Stimulated activated CD4-positive, alpha-beta T cell treated with anti-CD3 and anti-CD28 coated beads, Interleukin-15, amount 100 ng/mL, for 24 hours (primary cell): ENCODE results near the gene NADSYN1.
A peak's percentile ranks its signal among the peaks of the same experiment; 100 is the strongest.

Experiments
- DNase-seq: peaks from one replicate; pipeline ENCODE4 v3.0.0-alpha.2; 2020

NADSYN1 gene

DNA sequence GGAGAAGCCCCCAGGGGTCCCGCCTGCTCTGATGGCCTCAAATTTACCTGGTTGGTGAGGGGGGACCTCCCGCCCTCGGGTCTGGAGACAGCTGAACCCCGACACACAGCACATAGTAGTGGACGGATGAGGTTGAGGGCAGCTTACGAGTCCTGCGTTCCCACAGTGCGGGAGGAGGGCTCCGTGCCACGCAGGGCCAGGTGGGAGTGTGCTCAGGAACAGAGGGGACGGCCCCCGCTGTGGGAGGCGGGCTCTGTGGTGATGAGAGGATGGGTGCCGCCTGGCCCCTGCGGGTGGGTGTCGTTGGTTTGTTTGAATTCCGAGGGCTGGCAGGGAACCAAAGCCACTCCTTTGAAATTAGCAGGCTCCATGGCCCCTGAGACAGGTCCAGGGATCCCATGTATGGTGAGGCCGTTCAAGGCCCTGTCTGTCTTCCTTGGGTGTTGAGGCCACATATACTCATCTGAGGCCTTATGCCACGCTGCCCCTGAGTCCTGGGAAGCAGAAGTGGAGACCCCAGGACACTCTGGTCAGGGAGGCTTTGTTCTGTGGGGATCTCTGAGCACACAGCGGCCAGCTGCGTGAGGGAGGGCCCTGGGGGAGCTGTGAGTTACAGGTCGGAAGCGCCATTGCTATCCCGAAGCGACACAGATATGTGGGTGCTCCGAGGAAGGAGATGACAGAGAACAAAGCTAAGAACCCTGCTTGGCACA is 21.9 kb downstream of the NADSYN1 start:
- no peak for DNase-seq

GRCh38 chr11:71476031-71476430 is 23.0 kb downstream of the NADSYN1 start:
- no peak for DNase-seq

DNA sequence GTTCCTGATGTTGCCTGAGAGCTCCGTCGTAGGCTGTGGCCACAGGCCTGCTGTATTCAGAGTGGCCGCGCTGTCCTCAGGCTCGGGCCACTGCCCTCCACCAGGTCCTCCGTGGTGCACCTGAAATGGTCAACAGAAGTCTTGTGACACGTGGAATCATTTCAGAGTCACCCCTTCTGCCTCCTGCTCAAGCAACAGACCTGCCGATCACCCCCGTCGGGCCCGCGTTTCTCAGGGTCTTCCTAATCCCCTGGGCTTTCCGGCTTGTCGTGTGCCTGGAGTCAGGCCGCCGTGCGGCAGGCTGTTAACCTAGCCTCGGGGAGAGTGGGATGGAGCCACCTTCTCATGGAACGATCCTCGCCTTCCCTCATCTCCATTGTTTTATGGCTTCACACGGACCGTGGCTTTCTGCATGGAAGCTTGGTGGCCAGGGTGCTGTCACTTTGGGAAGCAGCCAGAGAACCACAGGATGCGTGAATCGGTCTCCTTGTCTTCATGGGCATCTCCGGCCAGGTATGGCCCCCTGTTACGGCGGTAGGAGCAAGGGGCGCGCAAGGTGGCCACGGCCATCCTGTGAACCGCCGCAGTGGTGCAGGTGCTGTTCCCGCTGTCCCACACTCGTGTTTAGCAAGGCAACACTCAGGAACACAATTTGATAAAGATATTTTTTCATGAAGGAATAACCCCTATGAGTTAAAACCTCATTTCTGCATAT is 24.1 kb downstream of the NADSYN1 start:
- no peak for DNase-seq

- DNase-seq: no peak
These were observed 24.9 kb downstream of the NADSYN1 start for GRCh38 chr11:71477641-71478527.

- no peak for DNase-seq
These were observed 25.5 kb downstream of the NADSYN1 start for GRCh38 chr11:71478528-71478840.

- DNase-seq: no peak
These were observed 28.3 kb downstream of the NADSYN1 start for GRCh38 chr11:71481101-71481960.

GRCh38 chr11:71482216-71482615 is 29.2 kb downstream of the NADSYN1 start:
- no peak for DNase-seq

DNA sequence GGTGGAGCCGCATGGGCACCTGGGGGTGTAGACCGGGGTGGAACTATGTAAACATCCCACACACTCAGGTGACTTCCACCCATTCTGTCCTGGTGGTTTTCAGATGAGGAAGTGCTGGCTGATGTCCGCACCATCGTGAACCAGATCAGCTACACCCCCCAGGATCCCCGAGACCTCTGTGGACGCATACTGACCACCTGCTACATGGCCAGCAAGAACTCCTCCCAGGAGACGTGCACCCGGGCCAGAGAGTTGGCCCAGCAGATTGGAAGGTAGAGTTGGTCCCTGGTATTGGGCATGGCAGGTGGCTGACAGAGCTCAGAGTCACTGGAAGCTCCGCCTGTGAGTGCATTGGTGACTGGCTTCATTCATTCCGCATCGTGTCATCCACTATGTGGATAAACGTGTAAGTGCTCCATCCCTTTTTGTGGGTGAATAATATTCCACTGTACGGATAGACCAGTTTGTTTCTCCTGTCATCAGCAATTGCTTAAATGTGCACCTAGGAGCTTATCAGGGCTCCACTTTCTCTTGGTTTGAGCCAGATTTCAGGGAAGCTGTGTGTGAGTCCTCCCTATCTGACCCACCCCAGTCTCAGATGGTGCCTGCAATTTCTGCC is 29.9 kb downstream of the NADSYN1 start:
- DNase-seq: no peak

DNA sequence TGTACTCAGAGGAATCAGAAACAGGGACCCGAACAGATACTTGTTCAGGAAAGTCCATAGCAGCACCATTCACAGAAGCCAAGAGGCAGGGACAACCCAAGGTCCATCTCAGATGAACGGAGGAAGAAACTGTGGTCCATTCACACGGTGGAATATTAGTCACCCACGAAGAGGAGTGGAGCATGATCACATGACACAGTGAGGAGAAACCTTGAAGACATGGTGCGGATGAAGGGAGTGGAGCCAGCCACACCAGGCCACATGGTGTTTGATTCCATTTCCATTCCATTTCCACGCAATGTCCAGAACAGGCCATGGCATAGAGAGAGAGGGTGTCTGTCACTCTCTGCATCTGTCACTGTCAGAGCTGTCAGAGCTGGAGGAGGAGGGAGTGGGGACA is 30.7 kb downstream of the NADSYN1 start:
- DNase-seq: no peak

GRCh38 chr11:71484248-71485062 is 31.5 kb downstream of the NADSYN1 start:
- no peak for DNase-seq

- no peak for DNase-seq
These were observed 32.0 kb downstream of the NADSYN1 start for GRCh38 chr11:71485063-71485399.

GRCh38 chr11:71485466-71485865 is 32.5 kb downstream of the NADSYN1 start:
- no peak for DNase-seq

GRCh38 chr11:71486320-71486719 is 33.3 kb downstream of the NADSYN1 start:
- DNase-seq: no peak

GRCh38 chr11:71488681-71489270 is 35.8 kb downstream of the NADSYN1 start:
- DNase-seq: no peak

- DNase-seq: peak; percentile 82
These were observed 36.5 kb downstream of the NADSYN1 start for GRCh38 chr11:71489311-71490043.

- no peak for DNase-seq
These were observed 37.2 kb downstream of the NADSYN1 start for GRCh38 chr11:71490044-71490730.

DNA sequence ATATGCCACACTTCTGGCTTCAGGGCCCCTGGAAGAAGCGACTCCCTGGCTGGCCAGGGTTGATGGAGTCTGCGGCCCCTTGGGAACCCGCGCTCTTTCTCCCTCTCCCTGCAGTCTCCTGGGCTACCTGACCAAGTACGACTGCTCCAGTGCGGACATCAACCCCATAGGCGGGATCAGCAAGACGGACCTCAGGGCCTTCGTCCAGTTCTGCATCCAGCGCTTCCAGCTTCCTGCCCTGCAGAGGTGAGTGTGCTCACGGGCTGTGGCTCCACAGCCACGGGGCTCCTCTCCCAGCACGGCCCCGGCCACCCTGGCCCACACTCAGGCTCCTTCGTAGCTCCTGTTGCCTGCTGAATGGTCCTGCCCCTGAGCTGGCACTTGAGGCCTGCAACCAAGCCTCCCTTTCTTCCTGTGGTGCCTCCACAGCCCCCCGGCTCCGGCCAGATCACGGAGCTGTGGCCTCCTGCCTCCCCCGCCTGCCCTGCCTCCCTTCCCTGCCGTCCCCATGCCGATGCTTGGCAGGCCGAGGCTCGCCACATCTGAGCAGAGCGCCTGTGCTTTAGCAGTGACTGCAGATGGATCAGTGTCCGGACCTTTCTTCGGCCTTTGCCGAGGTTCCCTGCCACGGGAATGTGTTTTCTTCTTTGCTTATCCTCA is 37.9 kb downstream of the NADSYN1 start:
- DNase-seq: no peak

DNA sequence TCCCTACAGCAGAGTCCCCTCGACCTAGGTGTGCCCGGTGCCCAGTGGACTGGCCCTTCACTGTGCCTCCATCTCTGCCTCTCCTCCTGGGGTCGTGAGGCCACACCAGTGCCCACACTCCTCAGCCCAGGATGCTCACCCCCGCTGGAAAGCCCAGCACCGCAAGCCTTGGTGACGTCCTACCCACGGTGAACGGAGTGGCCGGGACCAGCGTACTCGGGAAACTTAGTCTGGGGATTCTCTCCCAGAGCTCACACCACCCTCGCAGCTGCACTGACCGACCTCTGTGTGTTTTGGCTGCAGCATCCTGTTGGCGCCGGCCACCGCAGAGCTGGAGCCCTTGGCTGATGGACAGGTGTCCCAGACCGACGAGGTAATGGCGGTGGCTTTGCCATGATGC is 38.5 kb downstream of the NADSYN1 start:
- no peak for DNase-seq

DNA sequence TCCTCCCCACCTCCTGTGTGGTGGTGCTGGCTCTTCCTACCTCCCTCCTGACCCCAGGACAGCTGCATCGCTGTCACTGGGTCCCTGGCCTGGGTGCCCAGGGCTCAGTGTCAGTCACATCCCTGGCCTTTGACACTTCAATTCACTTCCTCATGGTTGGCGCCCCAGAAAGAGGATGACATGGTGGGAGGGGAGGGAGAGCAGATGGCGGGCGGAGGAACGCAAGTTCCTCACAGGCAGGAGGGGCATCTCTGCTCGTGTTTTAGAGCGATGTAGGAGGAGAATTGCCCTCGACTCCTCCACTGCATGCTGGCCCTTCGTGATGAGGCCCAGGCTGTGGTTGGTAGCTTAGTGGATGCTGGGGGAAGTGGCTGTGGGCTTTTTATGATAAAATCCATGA is 38.9 kb downstream of the NADSYN1 start:
- DNase-seq: no peak
